Inflammatory macrophage treated with lipopolysaccharide for 4 hours (primary cell): Measurements from ENCODE around the gene CRYBA4.

ENCODE experiments used
- DNase-seq: peaks from one replicate; pipeline ENCODE4 v3.0.0-alpha.2; 2020

The CRYBA4 gene

DNA sequence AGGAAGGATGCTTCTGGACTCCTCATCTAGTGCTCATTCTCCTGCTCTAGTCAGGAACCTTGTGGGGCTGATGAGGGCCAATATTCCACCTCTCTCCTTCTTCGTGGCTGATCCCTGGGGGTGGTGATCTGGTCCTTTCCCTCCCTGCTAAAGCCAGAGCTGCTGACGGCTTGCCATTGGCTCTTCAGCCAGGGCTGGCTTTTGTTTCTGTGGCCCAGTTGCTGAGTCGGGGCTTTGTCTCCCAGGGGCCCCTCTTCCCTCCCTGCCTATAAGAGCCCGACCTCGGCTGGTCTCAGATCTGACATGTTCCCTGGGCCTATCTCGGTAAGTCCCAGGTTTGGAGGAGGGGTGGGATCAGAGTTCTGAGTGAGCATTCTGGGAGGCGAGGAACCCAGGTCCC, at the start of gene CRYBA4:
TSS of gene CRYBA4 (plus strand) at position 301 of the 400 bp plus-strand sequence. CDS start 634 bp downstream, outside the sequence.
- no peak for DNase-seq

DNA sequence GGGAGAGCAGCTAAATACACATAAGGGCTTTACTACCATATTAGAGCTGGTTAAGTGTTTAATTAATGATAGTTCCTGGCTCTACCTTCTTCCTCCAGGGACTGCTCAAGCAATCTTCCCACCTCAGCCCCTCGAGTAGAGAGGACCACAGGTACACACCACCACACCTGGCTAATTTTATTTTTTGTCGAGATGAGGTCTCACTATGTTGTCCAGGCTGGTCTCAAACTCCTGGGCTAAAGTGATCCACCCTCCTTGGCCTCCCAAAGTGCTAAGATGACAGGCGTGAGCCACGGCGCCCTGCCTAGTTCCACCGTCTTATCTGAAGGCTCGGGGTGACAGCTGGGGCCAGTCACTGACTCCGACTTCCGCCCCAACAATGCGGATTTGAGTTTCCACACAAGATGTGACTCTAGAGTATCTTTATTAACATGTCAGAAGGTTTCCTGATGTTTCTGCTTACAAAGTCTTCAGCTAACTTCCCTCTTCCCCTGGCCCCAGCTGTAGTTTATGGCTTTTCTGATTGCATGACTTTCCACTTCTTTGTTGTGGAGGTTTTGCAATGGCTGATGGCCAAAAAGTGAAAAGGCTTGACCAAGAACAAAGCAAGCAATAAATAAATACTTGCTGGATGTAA, 48.6 kb upstream of the CRYBA4 start:
- peak; percentile 92 for DNase-seq

GRCh38 chr22:26574001-26574723, 47.6 kb upstream of the CRYBA4 start:
- no peak for DNase-seq

GRCh38 chr22:26576026-26576680, 45.6 kb upstream of the CRYBA4 start:
- DNase-seq = peak; percentile 69

GRCh38 chr22:26577081-26577480, 44.7 kb upstream of the CRYBA4 start:
- DNase-seq = no peak

- peak; percentile 26 for DNase-seq
Observed at GRCh38 chr22:26579331-26579886, 42.4 kb upstream of the CRYBA4 start.

DNA sequence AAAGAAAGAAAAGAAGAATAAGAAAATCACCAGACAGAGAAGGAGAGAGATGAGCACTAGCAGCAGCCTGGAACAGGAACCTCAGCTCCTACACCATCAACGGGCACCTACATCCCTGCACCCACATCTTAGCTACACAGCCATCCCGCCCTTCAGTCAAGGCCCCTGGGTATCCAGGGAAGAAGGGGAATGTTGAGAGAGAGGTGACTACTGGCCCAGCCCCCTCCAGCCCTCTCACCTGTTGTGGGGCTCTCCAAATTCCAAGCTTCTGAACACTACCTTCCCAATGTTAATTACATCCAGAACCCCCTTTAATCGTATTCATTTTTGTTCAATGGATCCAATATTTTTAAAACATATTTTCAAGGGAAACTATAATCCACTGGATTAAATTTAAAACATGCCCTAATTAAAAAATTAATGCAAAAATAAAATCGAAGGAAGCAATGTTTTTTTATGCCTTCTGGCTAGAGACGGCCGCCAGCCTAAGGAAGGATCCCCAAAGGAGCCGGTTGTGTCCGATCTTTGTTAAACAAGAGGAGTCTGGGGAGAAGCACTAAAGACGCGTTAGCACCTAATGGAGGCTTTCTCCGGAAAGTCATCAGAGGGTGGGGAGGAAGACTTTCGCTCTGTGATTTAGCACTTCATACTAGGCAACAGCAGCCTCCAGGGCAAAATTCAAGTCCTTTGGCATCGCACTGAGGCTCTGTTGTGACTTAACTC, 41.4 kb upstream of the CRYBA4 start:
- no peak for DNase-seq

DNA sequence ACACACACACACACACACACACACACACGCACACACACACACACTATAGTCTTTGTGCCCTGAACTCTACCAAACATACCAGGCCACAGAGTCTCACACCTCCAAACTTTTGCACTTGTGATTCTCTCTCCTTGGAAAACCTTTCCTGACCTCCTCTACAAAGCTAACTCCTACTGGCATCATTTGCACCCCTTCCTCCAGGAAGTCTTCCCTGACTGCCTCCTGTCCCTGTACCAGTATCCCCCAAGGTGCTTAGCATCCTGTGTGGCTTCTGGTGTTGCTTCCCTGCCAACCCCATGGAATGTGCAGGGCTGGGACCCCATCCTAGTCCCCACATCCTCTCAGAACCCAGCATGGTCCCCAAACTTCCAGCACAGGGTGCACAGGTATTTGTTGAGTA, 40.7 kb upstream of the CRYBA4 start:
- no peak for DNase-seq

GRCh38 chr22:26581633-26582168, 40.1 kb upstream of the CRYBA4 start:
- DNase-seq = no peak

DNA sequence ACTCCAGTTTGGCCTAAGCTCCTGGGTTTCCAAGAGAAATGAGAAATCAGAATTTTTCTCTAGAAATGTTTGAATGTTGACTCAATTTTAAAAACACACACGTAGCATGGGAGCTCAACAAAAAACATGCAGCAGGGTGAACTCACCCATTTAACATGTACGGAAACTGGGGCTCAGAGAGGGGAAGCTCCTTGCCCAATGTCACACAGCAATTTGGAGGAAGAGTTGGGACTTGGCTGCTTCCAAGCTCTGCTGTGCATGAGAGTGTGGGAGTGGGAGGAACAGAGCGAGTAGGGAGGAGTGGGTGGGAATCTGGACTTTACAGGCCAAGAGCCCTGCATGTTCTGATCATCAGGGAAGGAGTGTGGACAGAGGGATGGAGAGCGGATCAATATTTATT, 37.8 kb upstream of the CRYBA4 start:
- no peak for DNase-seq

DNA sequence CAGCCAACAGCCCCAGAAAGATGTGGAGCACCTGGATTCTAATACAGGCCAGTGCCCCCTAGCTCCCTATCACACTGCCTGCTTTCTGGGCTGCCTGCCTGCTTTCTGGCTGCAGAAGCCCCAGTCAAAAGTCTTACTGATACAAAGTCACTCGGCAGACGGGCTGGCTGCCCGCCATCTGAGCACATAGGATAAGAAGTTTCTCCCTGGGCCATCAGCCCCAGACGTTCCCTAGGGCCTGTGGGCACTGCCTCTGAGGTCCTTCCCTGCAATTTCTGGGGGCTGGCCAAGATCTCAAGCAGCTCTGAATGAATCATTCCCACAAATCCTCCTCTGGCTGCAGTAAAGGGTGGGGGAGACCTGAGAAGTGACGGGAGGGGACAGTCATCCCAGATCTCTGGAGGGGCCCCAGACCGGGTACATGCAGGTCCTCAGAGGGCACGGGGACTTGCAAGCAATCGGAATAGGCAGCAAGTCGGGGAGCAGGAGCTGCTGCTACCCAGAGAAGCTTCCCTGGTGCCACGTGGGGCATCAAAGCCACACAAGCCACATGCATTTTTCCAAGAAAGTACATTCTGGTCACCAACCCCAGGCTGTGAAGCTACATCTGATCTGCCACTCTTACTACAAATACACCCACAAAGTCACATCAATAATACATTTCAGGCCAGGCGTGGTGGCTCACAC, 36.5 kb upstream of the CRYBA4 start:
- no peak for DNase-seq

DNA sequence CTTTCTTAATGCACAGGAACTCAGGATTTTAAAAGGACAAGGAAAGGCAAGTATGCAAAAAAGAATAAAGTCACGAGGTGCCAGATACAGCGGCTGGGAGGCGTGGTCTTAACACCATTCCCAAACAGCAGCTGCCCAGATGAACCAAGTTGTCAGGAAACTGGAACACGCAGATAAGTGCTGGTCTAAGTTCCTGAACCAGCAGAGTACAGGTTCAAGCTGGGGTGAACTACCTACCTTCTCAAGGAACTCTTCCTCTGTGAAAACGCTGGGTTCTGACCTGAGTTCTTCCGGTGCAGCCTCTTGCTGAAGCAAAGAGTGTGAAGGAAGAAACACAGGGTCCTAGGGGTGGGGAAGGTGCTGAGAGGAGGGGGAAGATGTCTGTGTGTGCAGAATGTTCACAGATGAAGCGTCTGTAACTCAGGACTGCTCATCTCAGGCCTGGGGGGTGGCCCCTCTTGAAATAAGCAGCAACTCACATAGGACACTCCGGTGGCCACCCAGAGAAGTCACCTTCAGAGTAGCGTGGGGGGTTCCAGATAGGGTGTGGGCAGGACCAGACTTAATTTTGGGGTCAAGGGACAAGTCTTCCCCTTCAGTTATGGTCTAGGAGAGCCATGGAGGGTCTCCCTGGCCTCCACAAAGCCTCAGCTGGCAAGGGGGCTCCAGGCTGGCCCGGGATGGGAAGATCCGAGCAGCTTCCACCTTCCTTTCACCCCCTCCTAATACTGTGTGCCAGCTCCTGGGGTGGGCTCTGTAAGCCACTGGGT, 35.0 kb upstream of the CRYBA4 start:
- DNase-seq = no peak

GRCh38 chr22:26587991-26588613, 33.7 kb upstream of the CRYBA4 start:
- DNase-seq = peak; percentile 72

- peak; percentile 36 for DNase-seq
Observed at GRCh38 chr22:26588729-26589366, 32.9 kb upstream of the CRYBA4 start.

DNA sequence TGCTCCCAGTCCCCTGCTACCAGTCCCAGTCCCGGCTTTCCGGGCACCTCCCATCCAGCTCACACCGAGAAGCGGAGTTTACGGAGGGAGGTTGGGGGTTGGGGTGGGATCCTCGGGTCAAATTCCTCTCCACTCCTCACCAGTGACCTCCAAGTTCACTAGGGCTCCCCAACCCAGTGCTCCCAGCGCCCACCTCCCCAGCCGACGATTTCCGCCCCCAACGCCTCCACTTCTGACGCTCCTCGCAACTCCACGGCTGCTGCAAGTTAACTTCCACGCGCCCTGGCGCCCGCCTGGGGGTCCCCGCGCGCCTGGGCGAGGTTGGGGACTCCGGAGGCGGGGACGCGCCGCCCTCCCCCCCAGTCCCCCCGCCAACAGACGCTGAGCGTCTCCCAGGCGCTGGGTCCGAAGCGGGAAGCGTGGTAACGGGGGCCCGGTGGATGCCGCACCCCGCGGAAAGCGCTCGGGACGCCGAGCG, 32.4 kb upstream of the CRYBA4 start:
- peak; percentile 26 for DNase-seq

DNA sequence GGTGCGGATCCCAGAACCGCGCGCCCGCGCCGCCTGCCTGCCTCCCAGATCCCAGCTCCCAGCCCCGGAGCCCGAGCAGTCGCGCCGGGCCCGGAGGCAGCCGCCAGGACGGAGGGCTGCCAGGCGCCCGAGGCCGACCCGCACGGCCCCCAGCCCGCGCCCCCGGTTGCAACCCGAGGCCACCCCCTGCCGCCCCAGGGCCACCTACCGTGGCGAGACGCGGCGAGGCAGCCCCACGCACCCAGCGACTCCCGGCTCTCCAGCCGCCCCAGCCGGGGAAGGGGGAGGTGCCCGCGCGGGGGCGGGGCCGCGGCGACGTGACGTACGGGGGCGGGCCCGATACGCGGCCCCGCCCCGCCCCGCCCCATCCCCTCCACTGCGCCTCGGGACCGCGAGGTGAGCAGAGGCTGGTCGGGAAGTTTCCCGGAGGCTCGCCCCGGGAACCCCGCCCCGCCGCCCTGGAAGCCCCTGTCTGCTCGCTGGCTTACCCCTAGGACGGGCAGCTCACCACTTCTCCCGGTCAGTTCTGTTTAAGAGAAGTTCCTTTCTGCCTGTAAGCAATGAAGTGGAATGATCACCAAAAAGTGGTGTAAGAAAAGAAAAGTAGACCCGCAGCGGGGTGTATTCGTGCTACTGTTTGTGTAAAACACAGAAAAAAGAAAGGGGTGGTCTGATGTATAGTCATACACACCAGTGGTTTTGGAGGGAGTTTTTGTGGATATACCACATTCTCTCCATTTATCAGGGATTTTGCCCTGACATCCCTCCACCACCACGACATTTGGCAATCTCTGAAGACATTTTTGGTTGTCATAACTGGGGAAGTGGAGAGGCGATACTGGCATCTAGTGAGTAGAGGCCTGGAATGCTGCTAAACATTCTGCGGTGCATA, 31.7 kb upstream of the CRYBA4 start, which contains the start of gene TPST2:
TSS of gene TPST2 (minus strand) at position 288 of the 892 bp plus-strand sequence. CDS start 48,502 bp downstream, outside the sequence.
- peak; percentile 81 for DNase-seq

GRCh38 chr22:26592421-26592891, 29.3 kb upstream of the CRYBA4 start:
- peak; percentile 18 for DNase-seq

DNA sequence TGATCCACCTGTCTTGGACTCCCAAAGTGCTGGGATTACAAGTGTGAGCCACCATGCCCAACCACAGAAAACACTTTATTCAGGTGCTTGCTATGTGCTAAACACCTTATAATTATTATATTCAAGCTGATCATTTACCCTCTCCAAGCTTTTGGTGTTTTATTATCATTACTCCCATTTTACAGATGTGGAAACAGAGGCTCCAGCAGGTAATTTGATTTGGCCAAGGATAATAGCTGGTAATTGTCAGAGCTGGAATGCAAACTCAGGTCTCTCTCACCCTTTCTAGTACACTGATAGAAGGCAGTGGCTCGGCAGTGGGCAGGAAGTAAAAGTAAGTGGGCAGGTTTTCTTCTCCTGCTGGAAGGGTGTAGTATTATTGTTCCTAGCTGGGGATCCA, 28.0 kb upstream of the CRYBA4 start:
- DNase-seq = no peak

DNA sequence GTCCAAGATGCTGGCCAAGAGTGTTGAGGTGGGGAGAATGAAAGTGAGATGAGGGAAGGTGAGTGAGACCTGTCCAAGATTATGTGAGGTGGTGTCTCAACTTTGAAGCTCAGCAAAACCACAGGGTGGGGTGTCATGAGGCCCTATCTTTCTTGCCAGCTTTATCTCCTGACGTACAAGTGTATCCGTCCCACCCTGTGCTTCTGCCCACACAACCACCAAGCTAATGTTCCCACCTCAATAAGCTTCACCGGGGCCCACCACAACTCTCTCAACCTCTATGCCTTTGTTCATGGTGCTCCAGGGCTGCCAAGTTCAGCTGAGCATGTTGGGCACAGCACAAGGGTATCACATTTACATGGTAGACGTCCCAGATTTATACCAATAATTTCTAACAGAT, 24.7 kb upstream of the CRYBA4 start:
- DNase-seq = no peak
